Measurements from ENCODE around the gene SOX11.
"Not testable (repeated sequence)": the region's sequence is repeated elsewhere in the genome, so short reads cannot be mapped to it uniquely, and the experiment has no call there.

The SOX11 gene

DNA sequence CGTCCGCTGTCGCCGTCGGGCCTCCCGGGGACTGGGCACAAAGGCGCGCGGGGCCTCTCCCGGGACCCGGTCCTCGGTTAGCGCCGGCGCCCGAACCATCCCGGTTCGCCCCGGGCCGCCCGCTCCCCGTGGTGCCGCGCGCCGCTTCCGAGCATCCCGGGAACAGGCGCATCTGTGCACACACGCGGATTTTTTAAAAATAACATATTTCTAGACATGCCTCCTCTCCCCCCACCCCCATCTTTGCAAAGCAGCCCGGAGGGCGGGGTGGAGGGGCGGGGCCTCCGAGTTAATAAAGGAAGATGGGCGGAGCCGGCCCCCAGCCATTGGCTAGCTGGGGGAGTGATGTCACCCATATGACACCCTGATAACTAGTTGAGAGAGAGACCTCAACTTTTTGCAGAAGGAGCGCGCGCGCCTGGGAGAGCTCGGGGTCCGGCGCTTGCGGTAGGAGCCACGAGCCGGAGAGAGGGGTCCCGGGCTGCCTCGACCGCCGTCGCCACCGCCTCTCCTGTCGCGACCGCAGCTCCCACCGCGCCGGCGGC is at the start of gene SOX11:
Gene SOX11, plus strand, starts transcription at position 400 of the 545 bp plus-strand sequence. CDS start 338 bp downstream, outside the sequence.
- peak; percentile 98 for DNase-seq

DNA sequence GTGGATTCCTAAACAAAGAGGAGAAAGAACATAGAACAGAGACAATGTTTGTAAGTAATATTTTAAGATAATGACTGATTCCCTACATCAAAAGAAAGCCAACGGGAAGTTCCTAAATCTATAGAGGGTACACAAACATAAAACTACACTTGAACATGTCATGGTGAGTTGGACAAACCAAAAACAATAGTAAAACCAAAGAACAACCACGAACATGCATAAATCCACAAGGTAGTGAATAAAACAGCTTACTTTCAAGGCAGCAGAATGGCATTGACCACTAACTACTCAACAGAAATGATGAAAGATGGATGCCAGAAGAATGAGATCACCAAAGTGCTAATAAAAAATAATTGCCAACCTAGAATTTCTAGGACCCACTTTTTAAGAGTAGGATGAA is 39.5 kb upstream of the SOX11 start:
- DNase-seq = peak; percentile 18

DNA sequence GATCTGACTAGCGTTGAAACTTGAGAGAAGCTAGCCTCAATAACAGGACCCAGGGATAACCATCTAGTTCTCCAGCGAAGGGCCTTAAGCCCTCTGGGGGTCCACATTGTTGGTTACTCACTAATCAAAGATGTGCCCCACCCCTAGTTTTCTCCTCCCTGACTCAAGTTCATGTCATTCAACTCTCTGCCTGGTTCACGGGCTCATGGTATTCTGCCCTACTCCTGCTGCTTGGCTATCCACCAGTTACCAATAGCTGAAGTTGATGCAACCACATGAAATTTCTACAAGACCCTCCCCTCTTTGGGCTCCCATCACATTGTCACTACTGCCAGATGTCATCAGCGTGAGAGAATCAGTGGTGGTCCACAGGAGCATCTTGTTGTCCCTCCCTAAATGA is 38.4 kb upstream of the SOX11 start:
- not testable (repeated sequence) for DNase-seq

DNA sequence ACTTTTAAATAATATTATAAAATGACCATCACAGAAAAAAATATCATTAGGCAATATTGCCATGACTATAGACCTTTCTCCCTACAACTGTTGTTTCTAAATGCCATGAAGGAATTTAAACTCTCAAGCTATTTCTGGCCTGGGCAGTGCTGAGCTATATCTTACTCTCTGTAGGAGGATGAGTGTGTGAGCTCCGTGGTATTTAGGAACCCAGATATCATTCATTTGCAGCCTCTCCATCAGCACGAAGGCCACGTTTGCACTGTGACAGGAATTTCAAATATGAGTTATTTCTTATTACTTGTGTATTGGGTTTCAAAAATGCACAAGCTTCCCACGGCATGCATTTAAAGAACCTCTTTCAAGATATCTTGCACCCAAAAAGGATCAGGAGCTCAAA is 35.0 kb upstream of the SOX11 start:
- peak; percentile 30 for DNase-seq

DNA sequence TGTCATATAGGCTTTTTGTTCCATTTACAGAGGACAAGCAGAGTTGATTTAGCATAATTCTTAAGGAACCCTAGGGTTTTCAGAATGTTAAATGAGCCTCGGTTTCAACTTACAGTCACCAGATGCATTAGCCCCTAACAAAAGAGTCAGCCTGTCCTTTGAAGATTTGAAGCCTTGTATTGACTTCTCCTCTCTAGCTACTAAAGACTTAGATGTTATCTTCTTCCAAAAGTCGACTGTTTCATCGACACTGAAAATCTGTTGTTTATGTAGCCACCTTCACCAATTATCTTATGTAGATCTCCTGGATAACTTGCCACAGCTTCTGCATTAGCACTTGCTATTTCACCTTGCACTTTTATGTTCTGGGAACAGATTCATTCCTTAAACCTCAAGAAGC is 31.6 kb upstream of the SOX11 start:
- DNase-seq = no peak

DNA sequence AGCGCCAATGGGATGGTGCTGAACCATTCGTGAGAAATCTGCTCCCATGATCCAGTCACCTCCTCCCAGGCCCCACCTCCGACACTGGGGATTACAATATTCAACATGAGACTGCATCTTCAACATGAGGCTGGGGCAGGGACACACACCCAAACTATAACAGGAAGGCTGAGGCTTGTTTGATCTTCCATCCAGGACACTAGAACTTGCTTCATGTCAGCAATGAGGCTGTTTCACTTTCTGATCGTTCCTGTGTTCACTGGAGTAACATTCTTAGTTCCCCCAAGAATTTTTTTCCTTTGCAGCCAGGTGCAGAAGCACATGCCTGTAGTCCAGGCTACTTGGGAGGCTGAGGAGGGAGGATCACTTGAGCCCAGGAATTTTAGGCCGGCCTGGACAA is 30.8 kb upstream of the SOX11 start:
- no peak for DNase-seq

DNA sequence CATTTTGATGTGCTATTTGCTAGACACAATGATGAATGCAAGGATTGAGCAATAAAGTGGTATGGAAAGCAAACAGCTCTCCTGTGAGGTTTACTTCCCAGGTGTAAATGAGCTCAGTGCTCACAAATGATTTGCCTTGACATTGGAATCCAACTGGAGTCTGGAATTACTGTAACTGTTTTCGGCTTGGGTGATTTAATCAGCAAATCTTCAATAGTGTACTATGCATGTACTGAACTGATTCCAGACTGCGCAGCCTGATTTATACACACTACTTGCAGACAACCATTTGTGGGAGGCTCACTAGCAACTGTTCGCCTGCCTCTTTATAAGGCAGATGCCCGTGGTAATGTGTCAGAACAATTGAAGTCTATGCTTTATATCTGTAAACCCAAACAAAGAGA is 27.9 kb upstream of the SOX11 start:
- DNase-seq = no peak

DNA sequence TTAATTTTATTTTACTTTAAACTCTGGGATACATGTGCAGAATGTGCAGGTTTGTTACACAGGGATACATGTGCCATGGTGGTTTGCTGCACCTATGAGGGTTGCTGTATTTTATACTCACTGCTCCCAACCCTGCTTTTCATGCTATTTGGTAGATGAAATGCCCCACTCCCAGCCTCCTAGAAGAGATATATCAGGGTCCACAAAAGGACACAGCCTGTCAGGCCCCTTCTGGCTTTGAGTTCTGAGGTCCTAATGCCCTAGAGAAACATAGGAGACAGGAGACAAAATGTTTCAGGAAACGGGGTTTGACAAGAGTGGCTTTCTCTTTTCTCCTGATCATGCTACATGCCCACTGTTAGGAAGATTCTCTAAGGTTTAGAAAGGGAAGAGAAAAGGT is 27.1 kb upstream of the SOX11 start:
- no peak for DNase-seq

DNA sequence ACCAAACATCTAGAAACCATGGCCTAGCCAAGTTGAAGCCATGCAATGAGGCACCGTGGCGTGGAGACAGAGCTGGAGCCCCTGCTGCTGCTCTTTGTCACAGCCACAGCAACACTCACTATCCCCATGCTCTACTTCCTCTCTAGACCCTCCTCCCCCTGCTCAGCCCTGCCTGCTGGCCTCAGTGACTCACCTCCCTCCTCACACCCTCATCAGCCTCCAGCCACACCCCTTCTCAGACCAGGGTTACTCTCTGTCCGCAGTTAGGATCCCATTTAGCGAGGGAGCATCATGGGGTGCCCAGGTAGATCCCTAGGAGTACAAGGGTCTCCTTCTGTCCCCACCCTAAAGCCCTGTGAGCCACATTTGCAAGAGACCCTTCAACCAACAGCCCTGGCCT is 25.4 kb upstream of the SOX11 start:
- DNase-seq = peak; percentile 31

DNA sequence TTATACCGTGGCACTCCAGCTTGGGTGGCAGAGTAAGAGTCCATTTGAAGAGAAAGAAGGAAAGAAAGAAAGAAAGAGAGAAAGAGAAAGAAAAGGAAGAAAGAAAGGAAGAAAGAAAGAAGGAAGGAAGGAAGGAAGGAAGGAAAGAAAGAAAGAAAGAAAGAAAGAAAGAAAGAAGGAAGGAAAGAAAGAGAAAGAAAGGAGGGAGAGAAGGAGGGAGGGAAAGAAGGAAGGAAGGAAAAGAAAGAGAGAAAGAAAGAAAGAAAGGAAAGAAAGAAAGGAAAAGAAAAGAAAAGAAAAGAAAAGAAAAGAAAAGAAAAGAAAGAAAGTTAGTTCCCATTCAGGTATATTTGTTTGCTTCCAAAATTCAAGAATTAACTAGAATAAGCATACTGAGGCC is 24.5 kb upstream of the SOX11 start:
- not testable (repeated sequence) for DNase-seq

DNA sequence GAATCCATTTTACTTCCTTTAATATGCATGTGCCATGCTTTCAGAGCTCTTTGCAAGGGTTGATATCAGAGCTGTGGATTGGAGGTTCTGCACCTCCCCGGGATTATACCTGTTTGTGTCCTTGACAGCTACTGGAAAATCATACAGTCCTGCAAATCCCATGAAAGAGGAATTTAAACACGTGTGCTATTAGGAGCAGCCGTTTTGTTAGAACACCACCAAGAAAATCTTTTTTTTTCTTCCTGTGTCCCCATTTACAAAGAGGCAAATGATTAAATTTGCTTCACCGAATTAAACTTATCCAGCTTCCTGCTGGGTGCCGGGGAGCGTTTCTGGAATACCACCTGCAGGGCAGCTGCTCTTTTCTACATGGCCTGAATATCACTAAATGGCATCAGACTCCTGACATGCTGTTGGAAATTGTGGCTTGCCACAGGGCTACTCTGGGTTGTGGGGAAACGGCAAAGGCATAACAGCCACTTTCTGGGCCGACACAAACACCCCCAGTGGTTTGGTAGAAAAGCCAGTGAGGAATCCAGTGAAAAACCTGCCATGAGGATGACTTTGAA is 23.4 kb upstream of the SOX11 start:
- DNase-seq = no peak

DNA sequence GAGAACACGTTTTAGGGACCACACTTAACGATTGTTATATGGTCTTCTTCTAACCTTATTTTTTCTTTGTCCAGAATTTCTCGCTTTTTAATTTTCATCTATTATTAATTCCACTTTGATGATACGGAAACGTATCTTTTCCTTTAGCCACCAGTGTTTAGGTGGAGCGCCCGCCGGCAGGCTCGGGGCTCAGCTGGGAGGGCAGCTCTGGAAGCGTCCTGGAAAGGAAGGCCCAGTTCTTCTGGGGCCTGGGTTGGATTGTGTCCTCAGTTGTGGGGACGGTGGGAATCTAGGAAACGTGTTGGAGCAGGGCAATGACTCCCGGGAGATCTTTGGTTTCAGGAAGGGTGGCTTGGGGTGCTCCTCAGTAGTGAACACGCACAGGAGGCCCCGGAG is 19.4 kb upstream of the SOX11 start:
- no peak for DNase-seq

DNA sequence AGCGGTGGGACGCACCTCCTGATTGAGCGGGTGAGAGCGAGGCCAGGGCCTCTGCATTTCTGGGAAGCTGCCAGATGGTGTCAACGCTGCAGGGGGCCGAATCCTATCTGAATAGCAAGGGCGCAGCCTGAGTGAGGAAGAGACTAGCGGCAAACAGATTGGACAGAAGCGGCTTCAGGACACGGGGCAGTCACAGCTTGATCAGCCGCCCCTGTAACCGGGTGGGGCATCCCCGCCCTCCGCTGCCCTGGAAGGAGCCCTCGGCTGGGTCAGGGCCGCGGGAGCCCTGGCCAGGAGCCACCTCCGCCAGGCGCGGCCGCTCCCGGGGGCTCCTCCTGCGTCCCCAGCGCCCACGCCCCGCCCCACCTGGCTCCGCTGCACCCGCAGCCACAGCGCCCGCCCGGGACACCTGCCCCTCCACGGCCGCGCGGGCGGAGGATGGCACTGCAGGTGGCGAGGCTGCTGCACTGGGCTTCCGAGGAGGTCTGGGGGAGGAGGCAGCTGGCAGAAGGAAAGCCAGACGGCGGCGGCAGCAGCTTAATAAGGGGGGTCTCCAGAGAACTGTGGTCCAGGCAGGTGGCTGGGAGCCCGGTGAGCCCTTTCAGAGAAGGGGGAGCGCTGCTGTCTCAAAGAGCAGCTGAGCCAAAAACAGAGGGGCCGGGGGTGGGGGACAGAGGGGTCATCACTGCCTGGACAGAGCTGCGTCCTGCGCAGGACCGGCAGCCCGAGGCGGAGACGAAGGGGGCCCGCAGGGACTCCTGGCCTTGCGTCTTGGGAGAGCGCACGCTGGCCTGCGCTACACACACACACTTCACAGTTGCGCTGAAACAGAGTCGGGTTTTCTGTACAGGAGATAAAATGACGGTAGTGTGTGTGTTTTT is 18.8 kb upstream of the SOX11 start:
- DNase-seq = no peak

DNA sequence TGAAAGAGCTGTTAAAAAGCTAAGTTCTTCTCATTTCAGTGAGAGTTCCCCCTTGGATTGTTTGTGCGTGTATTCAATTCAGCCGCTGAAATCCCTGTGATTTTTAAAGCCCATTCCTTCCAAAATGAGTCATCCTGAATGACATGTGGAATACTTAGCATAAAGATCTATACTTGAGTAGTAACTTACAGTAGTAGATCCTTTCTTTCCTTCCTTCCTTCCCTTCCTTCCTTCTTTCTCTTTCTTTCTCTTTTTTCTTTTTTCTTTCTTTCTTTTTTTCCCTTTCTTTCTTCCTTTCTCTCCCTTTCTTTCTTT is 18.2 kb upstream of the SOX11 start:
- peak; percentile 65 for DNase-seq

DNA sequence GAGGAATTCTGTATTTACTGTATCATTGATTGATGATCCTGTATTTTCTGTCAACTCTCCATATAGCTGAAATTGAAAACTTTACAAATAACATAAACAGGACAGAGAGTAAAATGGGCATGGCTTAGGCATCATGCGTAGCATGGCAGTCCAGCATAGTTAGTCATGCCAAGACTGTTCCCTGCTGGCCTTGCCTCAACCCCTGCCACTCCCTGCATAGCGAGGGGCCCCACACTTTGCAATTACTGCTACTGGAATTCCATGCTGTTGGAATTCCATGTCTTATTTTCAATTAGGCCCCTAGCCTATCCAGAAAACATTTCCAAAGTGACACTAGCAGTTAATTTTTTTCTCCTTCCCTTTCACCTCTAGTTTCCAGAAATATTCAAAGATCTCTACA is 15.1 kb upstream of the SOX11 start:
- no peak for DNase-seq

DNA sequence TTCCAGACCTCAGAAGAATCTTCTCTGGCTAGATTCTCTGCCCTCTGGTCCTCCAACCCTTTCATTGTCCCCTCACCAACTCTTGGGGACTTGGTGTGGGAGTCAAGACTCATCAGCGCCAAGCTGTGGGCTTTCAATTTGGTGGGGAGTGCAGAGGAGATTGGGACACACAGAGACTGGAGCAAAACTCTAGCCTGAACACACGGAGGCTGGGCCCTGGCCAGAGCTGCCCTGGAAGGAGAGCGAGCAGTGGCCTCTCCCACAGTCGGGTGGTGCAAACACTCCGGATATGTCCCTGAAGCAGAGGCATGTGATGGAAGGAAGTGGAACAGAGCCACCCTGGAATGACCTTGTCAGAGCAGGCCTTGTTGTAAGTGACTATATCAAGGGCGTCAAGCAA is 8.7 kb upstream of the SOX11 start:
- no peak for DNase-seq

DNA sequence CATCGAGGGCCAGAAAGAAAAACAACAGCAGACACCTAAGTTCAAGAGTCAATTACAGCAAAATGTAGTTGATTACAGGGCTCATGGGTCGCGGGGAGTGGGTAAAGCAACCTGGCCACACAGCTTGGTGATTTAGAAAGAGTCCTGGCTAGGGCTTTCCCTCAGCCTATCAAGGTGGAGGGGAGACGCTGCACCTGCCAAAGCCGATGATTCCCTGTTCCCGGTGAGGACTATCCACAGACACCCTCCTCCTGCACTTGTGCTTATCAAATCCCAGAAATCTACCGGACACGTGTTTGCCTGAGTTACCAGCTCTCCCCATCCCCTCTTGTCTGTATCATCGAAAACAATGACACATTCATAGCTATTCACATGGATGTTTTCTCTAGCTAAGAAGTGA is 7.0 kb upstream of the SOX11 start:
- DNase-seq = no peak

DNA sequence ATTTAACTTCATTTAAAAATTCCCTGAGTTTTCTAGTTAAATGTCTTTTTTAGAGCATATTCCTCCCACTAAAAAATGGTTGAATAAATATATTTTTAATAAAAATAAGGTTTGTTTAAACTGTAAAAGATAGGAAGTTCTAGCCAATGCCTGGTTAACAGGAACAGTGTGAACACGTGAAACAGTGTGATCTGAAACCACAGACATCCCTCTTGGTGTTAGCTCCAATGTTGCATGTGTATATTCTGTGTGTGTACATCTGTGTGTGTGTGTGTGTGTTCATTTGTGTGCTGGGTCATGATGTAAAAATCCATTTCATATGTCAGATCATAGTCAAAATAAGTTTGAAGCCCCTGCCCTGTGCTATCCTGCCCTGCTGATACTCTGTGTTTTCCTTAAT is 6.1 kb upstream of the SOX11 start:
- no peak for DNase-seq

DNA sequence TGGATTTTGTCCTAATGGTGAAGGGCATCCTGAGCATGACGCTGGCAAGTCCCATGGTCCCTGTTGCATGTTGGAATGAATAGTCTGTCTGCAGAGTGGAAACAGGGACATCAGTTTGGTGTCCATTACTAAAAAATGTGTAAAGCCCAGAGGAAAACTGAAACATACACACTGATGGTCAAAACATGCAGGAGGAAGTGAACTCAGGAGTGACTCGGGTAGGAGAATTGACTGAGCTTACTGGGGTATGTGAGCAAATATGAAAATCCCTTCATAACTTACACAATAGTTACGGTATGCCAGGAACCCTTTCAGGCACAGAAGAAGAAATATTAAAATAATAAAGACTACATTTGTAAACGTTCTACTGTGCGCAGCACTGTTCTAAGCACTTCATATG is 5.6 kb upstream of the SOX11 start:
- DNase-seq = peak; percentile 26

DNA sequence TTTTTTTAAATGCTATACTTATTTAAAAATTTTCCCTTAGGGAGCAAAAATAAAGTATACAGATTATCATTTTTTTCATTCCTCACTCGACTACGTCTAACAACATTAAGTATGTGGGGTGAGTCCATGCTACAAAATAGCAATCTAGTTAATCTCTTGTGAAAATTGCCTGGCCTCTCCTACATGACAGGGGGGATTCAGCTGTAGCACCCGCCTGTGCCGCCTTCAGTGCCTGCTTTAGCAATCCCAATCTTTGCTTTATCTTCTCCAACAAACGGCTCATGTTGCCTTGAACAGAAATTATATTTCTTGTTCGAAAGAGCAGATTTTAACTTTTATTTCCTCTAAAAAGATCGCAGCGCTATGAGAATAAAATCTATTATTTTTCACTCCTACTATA is 2.4 kb upstream of the SOX11 start:
- DNase-seq = no peak

DNA sequence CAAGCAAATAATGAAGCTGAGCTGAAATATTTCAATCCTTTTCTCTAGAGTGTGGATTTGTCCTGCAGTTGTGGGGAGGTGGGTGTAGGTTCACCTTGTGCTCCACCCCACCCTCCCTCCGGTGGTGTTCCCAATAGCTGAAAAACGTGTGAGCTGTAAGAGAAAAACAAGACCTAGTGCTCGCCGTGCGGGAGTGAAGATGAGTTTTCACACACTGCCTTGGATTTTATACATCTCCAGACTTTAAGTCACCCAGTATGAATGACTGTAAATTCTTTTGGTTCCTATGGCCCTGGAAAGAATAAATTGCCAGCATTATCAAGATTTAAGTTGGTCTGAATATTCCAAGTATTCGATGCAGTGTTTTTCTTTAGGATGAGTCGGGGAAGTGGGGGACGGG is 1.9 kb upstream of the SOX11 start:
- DNase-seq = peak; percentile 62

DNA sequence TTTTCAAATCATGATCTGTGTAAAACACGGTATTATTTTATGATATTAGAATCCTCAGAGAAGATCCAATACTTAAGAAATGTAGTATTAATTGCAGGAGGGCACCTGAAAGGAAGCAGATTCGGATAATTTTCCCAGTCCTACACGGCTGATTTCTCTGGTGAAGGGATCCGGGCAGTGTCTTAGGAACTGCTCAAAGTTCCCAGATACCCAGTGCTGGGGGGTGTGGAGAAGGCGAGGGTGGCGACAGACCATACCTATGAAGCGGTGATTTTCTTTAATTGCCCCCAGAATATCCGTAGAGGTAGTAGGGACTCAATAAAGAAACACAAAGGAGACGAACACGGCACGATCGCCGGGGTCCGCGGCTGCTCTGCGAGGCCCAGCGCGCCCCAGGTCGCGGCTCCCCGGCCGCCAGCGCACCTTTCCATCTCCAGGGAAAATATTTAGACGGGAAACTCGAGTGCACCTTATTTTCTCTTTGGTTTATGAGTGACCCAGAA is 1.4 kb upstream of the SOX11 start:
- DNase-seq = peak; percentile 15

DNA sequence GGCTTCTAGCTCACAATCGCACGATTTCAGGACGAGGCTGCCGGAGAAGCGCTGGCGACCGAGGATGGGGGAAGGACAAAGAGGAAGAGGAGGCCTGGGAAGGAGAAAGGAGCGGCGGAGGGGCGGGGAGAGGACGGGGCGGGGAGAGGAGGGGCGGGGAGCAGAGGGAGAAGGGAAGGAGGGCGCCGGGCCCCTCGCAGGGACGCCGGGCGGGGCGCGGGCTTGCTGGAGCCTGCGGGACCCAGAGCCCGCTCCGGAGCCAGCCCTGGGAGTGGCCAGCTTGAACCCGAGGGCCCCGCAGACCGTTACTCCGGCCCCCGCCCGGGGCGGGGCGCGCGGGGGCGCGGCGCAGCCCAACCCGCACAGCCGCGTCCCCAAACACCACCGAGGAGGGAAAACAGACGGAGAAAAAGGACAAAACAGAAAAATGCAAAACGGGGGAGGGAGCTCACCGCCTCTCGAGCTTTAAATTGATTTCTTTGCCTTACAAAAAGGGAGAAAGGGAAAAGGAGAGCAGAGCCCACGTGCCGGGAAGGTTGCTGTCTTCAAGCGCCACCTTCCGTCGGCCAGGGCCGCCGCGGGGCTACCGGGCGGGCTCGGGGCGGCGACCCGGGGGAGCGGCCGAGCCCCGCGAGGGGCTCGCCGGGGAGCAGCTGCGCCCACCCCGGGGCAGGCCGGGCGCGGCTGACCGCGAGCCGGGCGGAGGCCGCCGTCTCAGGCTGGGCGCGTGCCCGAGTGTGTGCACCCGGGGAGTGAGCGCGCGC is 781 bp upstream of the SOX11 start:
- peak; percentile 84 for DNase-seq
